ENCODE measurements around the gene LEFTY1. TPM values are rescaled to one million over a fixed set of nuclear protein-coding genes. Genes with fewer than 3 reads are reported as not detected.

Gene LEFTY1
- total and polyA plus RNA-seq, 9 donors: 0.43 to 5.1 (median 2.0) TPM

DNA sequence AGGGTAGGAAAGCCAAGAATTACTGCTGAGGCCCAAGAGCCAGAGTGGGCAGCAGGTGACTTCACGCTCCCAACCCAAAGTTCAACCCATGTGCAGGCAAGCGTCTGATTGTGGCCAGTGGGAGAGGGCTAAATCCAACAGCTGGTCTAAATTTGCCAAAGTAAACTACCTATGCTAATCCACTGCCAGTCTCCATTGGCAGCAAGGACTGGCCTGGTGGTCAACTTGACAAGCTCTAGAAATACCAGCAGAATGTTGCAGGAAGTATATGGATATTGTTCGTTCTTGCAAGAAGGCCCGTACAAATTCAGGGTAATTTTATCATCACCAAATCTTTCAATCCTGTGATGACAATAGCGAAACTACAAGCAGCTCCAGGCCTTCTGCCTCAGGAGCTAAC, 8.3 kb downstream of the LEFTY1 start:
- 65 to 81% (median 74%) methylated on average over 5 of the region's 5 CpGs for WGBS, 3 donors
- no peak for DNase-seq
- H3K4me3 ChIP-seq: peak overlapping the region; percentile 95
- H3K36me3 ChIP-seq: no peaks in the 10 kb centered on the region
- no peaks in the 10 kb centered on the region for H3K27me3 ChIP-seq
- TF ChIP-seq POLR2A (IDR thresholded peaks at IDR 0.05) (no peak), EP300 (IDR thresholded peaks at IDR 0.05) (no peak)
- TF ChIP-seq, protein P1, sequence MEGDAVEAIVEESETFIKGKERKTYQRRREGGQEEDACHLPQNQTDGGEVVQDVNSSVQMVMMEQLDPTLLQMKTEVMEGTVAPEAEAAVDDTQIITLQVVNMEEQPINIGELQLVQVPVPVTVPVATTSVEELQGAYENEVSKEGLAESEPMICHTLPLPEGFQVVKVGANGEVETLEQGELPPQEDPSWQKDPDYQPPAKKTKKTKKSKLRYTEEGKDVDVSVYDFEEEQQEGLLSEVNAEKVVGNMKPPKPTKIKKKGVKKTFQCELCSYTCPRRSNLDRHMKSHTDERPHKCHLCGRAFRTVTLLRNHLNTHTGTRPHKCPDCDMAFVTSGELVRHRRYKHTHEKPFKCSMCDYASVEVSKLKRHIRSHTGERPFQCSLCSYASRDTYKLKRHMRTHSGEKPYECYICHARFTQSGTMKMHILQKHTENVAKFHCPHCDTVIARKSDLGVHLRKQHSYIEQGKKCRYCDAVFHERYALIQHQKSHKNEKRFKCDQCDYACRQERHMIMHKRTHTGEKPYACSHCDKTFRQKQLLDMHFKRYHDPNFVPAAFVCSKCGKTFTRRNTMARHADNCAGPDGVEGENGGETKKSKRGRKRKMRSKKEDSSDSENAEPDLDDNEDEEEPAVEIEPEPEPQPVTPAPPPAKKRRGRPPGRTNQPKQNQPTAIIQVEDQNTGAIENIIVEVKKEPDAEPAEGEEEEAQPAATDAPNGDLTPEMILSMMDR (IDR thresholded peaks at IDR 0.05): no peak
- no peaks in the 10 kb centered on the region for H3K9me3 ChIP-seq
- intact Hi-C loops (cut with DNase I): loop anchor here in 1 of 4 donors (10.0 kb wide), 1 partner anchor 106 kb away; the partner anchor contains the start of gene SRP9
- H3K27ac ChIP-seq: no peak overlapping the region
- peaks cover 15% of the 10 kb centered on the region for H3K4me1 ChIP-seq (ENCODE audit: insufficient read depth)

DNA sequence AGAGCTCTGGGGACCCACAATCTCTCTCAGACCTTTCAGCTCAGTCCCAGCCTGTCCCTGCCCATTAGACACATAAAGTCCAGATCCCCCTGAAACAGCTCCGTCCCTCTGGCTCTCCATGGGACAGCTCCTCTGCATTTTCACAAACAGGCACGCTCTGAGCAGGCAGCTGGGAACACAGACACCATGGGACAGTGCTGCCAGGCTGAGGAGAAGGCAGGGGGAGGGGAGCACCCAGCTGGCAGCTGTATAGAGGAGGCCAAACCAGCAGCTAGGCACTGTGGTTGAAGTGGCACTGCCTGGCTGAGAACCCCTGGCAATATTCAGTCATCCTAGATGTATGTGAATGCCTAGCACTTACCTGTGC, 8.7 kb downstream of the LEFTY1 start:
- WGBS, 3 donors: 89 to 95% (median 91%) methylated on average over 2 of the region's 2 CpGs
- no peaks in the 10 kb centered on the region for H3K36me3 ChIP-seq
- no peaks in the 10 kb centered on the region for H3K27me3 ChIP-seq
- no peaks in the 10 kb centered on the region for H3K9me3 ChIP-seq
- intact Hi-C loops (cut with DNase I): loop anchor here in 1 of 4 donors (10.0 kb wide), 1 partner anchor 105 kb away; the partner anchor contains the start of gene SRP9
- no peak overlapping the region for H3K27ac ChIP-seq
- TF ChIP-seq, protein P1 (IDR thresholded peaks at IDR 0.05): no peak
- TF ChIP-seq EP300 (IDR thresholded peaks at IDR 0.05): no peak
- TF ChIP-seq POLR2A (IDR thresholded peaks at IDR 0.05): no peak
- no peak for DNase-seq
- H3K4me3 ChIP-seq: no peak overlapping the region
- peaks cover 15% of the 10 kb centered on the region for H3K4me1 ChIP-seq (ENCODE audit: insufficient read depth)

GRCh38 chr1:225879521-225880221, 9.3 kb downstream of the LEFTY1 start:
- intact Hi-C loops (cut with DNase I): loop anchor here in 1 of 4 donors (10.0 kb wide), 1 partner anchor 105 kb away; the partner anchor contains the start of gene SRP9
- H3K27me3 ChIP-seq: no peaks in the 10 kb centered on the region
- 83 to 87% (median 84%) methylated on average over 8 of the region's 8 CpGs for WGBS, 3 donors
- no peaks in the 10 kb centered on the region for H3K36me3 ChIP-seq
- H3K4me1 ChIP-seq (ENCODE audit: insufficient read depth): peaks cover 15% of the 10 kb centered on the region
- H3K4me3 ChIP-seq: no peak overlapping the region
- TF ChIP-seq EP300 (IDR thresholded peaks at IDR 0.05) (no peak), POLR2A (IDR thresholded peaks at IDR 0.05) (no peak)
- TF ChIP-seq, protein P1 (IDR thresholded peaks at IDR 0.05): no peak
- no peak for DNase-seq
- H3K9me3 ChIP-seq: no peaks in the 10 kb centered on the region
- no peak overlapping the region for H3K27ac ChIP-seq

GRCh38 chr1:225878282-225878681, 10.7 kb downstream of the LEFTY1 start:
- intact Hi-C loops (cut with DNase I): no loop called here
- peaks cover 2% of the 10 kb centered on the region for H3K36me3 ChIP-seq
- H3K4me1 ChIP-seq (ENCODE audit: insufficient read depth): peaks cover 15% of the 10 kb centered on the region
- no peak for DNase-seq
- WGBS, 3 donors: 91 to 97% (median 93%) methylated on average over 4 of the region's 4 CpGs
- no peaks in the 10 kb centered on the region for H3K27me3 ChIP-seq
- TF ChIP-seq POLR2A (IDR thresholded peaks at IDR 0.05) (no peak), EP300 (IDR thresholded peaks at IDR 0.05) (no peak)
- TF ChIP-seq, protein P1 (IDR thresholded peaks at IDR 0.05): no peak
- no peaks in the 10 kb centered on the region for H3K9me3 ChIP-seq
- no peak overlapping the region for H3K4me3 ChIP-seq
- no peak overlapping the region for H3K27ac ChIP-seq
